DOHH2 (cell line): ENCODE results near the gene DIS3.

Experiments used
- EZH2phosphoT487 ChIP-seq: fragments of 200-600 bp; sonication (generic); IDR thresholded peaks from 2 replicates; pipeline ENCODE4 v1.6.1; 2017; ENCODE audit warnings: borderline replicate concordance, mild to moderate bottlenecking, antibody characterized with exemption, low read length, moderate library complexity, mixed read lengths
- TF ChIP-seq, protein P1 (sequence below): fragments of 200-600 bp; sonication (generic); IDR thresholded peaks from one replicate; pipeline ENCODE4 v1.5.1; 2014; ENCODE audit warnings: antibody characterized with exemption, mild to moderate bottlenecking, low read depth, low read length; ENCODE audit not compliant: poor library complexity, severe bottlenecking

DNA sequence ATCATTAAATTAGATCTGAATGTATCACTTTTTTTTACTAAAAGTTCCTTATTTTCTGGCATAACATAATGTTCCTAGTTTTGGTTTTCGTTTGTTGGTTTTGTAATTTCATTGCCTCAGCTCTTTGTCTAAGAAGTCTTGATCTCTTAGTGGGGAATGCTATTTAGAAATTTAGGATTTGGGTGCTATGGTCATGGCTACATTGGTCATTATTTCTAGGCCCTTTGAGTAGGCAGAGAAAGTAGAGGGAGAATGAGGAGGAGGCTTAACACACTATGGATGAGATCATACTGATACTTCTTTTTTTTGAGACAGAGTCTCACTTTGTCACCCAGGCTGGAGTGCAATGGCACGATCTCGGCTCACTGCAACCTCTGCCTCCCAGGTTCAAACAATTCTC lies 42.0 kb upstream of the DIS3 start:
- TF ChIP-seq, protein P1, sequence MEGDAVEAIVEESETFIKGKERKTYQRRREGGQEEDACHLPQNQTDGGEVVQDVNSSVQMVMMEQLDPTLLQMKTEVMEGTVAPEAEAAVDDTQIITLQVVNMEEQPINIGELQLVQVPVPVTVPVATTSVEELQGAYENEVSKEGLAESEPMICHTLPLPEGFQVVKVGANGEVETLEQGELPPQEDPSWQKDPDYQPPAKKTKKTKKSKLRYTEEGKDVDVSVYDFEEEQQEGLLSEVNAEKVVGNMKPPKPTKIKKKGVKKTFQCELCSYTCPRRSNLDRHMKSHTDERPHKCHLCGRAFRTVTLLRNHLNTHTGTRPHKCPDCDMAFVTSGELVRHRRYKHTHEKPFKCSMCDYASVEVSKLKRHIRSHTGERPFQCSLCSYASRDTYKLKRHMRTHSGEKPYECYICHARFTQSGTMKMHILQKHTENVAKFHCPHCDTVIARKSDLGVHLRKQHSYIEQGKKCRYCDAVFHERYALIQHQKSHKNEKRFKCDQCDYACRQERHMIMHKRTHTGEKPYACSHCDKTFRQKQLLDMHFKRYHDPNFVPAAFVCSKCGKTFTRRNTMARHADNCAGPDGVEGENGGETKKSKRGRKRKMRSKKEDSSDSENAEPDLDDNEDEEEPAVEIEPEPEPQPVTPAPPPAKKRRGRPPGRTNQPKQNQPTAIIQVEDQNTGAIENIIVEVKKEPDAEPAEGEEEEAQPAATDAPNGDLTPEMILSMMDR: no peak
- TF ChIP-seq EZH2phosphoT487: no peak
